Measurements from ENCODE around the gene STX1A.

The STX1A gene

GRCh38 chr7:73706126-73707044, 13.1 kb downstream of the STX1A start:
- peak; percentile 92 for ATAC-seq

DNA sequence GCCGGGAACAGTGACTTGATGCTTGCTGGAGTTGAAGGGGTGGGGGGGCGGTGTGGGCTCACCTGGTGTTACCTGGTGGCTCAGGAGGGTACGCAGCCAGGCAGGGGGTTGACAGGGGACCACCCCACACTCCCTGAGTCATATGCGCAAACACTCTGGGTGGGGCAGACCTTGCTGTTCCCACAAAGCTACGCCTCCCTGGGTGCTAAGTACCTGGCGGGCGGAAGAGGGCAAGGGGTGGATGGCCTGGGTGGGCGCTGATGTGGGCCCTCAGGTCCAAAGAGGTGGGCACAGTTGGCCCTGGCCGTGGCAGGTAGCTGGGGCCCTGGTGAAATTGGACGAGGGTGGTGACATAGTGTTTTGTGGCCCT, 13.9 kb downstream of the STX1A start:
- no peak for ATAC-seq

GRCh38 chr7:73704640-73705550, 14.6 kb downstream of the STX1A start:
- no peak for ATAC-seq

DNA sequence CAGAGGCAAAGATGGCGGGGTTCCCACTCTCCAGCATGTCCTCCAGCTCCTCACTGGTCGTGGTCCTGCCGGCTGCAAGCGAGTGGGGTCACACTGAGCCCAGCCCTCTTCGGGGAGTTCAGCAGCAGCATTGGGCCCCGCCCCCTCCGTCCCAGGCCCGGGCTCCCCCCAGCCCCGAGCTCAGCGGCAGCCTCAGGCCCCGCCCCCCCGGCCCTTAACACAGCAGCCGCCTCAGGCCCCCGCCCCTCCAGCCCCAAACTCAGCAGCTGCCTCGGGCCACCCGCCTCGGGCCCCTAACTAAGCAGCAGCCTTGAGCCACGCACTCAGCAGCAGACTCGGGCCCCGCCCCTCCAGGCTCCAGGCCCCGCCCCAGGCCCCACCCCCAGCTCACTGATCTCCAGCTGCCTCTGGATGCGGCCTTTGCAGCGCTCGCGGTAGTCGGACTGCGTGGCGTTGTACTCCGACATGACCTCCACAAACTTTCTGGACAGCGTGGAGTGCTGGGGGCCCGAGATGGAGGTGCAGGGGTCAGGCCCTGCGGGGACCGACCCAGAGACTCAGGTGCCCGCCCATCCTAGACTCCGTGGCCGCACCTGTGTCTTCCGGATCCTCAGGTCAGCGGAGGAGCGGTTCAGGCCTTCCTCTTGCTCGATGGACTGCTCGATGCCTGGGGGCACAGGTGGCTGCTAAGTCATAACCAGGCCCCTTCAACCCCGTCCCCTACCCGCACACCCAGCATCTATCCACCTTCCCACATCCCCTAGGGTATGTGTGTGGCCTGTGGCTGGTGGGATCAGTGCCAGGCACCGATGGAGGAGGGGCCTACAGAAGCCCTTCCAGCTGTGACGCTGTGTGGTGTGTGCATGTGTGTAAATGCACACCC, 15.5 kb downstream of the STX1A start:
- ATAC-seq, result peak; percentile 18 to 50

GRCh38 chr7:73703225-73703624, 16.2 kb downstream of the STX1A start:
- ATAC-seq, result no peak

- ATAC-seq, result no peak
Observed at GRCh38 chr7:73702665-73703064, 16.8 kb downstream of the STX1A start.

GRCh38 chr7:73702226-73702625, 17.2 kb downstream of the STX1A start:
- ATAC-seq, result no peak

DNA sequence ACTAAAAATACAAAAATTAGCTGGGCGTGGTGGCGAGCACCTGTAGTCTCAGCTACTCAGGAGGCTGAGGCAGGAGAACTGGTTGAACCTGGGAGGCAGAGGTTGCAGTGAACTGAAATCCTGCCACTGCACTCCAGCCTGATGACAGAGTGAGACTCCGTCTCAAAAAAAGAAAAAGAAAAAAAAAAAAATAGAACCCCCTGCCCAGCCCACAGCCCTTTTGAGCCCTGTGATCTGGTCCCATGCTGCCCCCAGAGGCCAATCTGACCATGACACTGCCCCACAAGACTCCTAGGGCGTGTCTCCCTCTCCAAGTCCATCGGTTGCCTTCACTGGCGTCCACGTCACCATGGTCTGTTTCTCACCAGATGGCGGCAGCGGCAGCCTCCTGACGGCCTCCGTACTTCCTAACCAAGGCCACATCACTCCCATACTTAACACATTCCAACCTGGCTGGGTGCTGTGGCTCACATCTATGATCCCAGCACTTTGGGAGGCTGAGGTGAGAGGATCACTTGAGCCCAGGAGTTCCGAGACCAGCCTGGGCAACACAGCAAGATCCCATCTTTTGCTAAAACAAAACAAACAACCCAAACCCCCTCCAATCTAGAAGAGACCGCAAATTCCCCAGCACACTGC, 18.0 kb downstream of the STX1A start:
- ATAC-seq, result peak in 1 of 2 donors; percentile 33

- ATAC-seq, result no peak
Observed at GRCh38 chr7:73700581-73701134, 18.8 kb downstream of the STX1A start.

GRCh38 chr7:73700069-73700423, 19.4 kb downstream of the STX1A start:
- ATAC-seq, result no peak

GRCh38 chr7:73699370-73700068, 19.9 kb downstream of the STX1A start:
- ATAC-seq, result no peak

GRCh38 chr7:73698410-73698809, 21.1 kb downstream of the STX1A start:
- no peak for ATAC-seq

DNA sequence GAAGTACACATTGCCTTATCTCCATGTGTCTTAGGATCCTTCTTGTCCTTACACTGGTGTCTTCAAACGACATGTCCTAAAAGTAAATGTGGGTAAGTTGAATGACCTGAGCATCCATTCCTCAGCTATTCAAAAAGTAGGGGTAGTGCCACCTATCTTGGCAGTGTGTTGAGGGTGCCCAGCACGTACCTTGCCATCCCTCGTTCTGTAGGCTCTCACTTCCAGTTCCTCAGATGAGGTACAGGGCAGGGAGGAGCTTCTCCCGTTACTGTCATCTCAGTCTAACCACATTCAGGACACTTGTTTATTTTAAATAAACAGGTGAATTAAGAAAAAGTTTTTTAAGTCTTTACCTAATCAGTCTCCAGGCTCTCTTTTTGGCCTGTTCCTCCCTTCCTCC, 23.1 kb downstream of the STX1A start:
- ATAC-seq, result no peak

DNA sequence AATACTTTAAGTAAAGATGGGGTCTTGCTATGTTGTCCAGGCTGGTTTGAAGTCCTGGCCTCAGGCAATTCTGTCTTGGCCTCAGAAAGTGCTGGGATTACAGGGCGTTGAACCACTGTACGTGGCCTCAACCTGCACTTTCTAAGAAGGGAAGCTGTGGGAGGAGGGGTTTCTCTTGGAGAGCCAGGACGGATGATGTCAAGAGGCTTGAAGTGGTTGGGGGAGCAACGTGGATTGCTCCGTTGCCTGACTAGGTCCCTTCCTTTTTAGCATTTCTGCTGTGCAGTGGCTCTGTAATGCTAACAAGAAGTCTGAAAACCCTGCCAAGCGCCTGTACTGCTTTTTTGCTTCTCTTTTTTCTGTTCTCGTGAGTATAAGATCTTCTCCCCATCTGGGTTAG, 28.8 kb downstream of the STX1A start:
- ATAC-seq, result no peak

- ATAC-seq, result no peak
Observed at GRCh38 chr7:73688288-73688687, 31.2 kb downstream of the STX1A start.

- no peak for ATAC-seq
Observed at GRCh38 chr7:73685311-73685710, 34.2 kb downstream of the STX1A start.

DNA sequence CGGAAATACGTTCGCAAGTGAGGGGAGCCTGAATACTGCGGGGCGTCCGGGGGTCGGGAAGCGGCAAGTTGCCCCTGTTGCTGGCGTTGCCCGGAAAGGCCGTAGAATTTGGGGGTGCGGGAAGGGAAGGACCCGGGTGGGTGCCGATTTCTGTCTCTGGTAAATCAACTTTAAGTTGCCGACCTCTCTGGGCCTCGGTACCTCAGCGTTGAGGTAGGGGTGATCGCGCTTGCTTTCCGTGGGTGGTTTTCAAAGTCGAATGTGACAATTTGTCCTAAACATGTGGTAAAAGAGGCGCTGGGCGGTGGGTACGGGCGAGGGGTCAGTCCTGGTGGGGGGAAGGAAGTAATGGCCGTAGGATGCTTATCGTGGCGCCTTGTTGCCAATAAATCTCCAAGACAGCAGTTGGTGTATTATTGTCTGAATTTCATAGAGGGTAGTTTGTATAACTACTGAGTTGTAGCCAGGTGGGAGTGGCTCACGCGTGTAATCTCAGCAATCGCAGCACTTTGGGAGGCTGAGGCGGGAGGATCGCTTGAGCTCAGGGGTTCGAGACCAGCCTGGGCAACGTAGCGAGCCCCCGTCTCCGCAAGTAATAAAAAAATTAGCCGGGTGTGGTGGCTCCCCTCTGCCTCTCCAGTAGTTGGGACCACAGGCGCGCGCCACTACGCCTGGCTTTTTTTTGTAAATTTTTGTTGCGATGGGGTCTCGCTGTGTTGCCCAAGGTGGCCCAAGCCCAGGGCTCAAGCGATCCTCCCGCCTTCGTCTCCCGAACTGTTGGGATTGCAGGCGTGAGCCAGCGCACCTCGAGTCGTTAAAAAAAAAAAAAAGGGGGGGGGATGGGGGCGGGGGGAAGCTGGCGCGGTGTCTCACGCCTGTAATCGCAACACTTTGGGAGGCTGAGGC, 35.4 kb downstream of the STX1A start:
- no peak for ATAC-seq

GRCh38 chr7:73683056-73683787, 36.2 kb downstream of the STX1A start, which contains the start of the genes BUD23 and DNAJC30:
BUD23 (plus strand) TSS chr7:73683597; CDS start chr7:73683626, 29 bp downstream.
DNAJC30 (minus strand) TSS chr7:73683453; CDS start chr7:73683423, 30 bp downstream.
- ATAC-seq, result peak; percentile 96

DNA sequence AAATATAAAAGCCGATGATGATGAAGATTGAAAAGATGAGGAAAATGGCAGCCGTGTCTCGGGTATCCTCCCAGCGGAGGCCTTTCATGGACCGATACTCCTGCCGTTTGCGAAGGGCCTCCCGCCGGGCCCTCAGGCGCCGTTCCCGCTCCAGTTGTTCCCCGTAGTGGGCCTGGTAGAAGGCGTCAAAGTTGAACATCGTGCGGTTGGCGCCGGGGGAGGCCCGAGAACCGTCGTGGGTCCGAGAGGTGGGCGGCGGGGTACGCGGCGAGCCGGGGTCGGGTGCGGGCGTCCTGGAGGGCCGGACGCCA, 36.8 kb downstream of the STX1A start:
- no peak for ATAC-seq

All from activated CD4-positive, CD25-positive, alpha-beta regulatory T cell treated with anti-CD3 and anti-CD28 coated beads, Interleukin-2, amount 50 U/mL, for 24 hours (primary cell).